H9 (cell line): Measurements from ENCODE around the gene KLLN. TPM values are rescaled to one million over a fixed set of nuclear protein-coding genes. Genes with fewer than 3 reads are reported as not detected.
"Not testable (repeated sequence)": the region's sequence is repeated elsewhere in the genome, so short reads cannot be mapped to it uniquely, and the experiment has no call there.

Source experiments
- DNase-seq: peaks from one replicate; pipeline ENCODE4 v3.0.0-alpha.2; 2017
- H2AFZ ChIP-seq: one replicate; pipeline ENCODE4 v1.6.1; 2013; ENCODE audit warnings: mild to moderate bottlenecking, low read length, control low read depth, moderate library complexity
- H2AK5ac ChIP-seq: 2 replicates; pipeline ENCODE4 v1.6.1; 2013; ENCODE audit warnings: low read length, control low read depth, mixed read lengths; ENCODE audit not compliant: insufficient read length
- H2BK120ac ChIP-seq: one replicate; pipeline ENCODE4 v1.6.1; 2013; ENCODE audit warnings: low read depth, mild to moderate bottlenecking, low read length, control low read depth, inconsistent platforms; ENCODE audit not compliant: poor library complexity, severe bottlenecking
- H2BK12ac ChIP-seq: 2 replicates; pipeline ENCODE4 v1.6.1; 2013; ENCODE audit warnings: low read length, control low read depth, mixed read lengths, low read depth; ENCODE audit not compliant: insufficient read length
- H2BK15ac ChIP-seq: 2 replicates; pipeline ENCODE4 v1.6.1; 2013; ENCODE audit warnings: low read depth, low read length, control low read depth
- H2BK20ac ChIP-seq: one replicate; pipeline ENCODE4 v1.6.1; 2013; ENCODE audit warnings: low read depth, mild to moderate bottlenecking, low read length, control low read depth, inconsistent platforms; ENCODE audit not compliant: poor library complexity, severe bottlenecking
- H2BK5ac ChIP-seq: 2 replicates; pipeline ENCODE4 v1.6.1; 2013; ENCODE audit warnings: low read length, control low read depth, mixed read lengths; ENCODE audit not compliant: insufficient read length
- H3K14ac ChIP-seq: 2 replicates; pipeline ENCODE4 v1.6.1; 2013; ENCODE audit warnings: low read length, control low read depth; ENCODE audit not compliant: insufficient read depth
- H3K18ac ChIP-seq: 2 replicates; pipeline ENCODE4 v1.6.1; 2013; ENCODE audit warnings: low read depth, mild to moderate bottlenecking, mixed read lengths, low read length, control low read depth; ENCODE audit not compliant: insufficient read length
- H3K23ac ChIP-seq: 2 replicates; pipeline ENCODE4 v1.6.1; 2013; ENCODE audit warnings: low read length, control low read depth, mixed read lengths, low read depth; ENCODE audit not compliant: insufficient read length
- H3K23me2 ChIP-seq: 2 replicates; pipeline ENCODE4 v1.6.1; 2013; ENCODE audit warnings: low read depth, mild to moderate bottlenecking, mixed read lengths, low read length, control low read depth; ENCODE audit not compliant: insufficient read length, poor library complexity, severe bottlenecking
- H3K27ac ChIP-seq: 2 replicates; pipeline ENCODE4 v1.5.1; 2013; ENCODE audit warnings: low read length, control low read depth, mixed read lengths, low read depth; ENCODE audit not compliant: insufficient read length
- H3K27me3 ChIP-seq: 2 replicates; pipeline ENCODE4 v1.6.1; 2013; ENCODE audit warnings: low read length, control low read depth, inconsistent platforms; ENCODE audit not compliant: insufficient read depth
- H3K4ac ChIP-seq: 2 replicates; pipeline ENCODE4 v1.6.1; 2013; ENCODE audit warnings: low read depth, mild to moderate bottlenecking, control low read depth, inconsistent platforms, low read length, moderate library complexity
- H3K4me1 ChIP-seq: 2 replicates; pipeline ENCODE4 v1.6.1; 2013; ENCODE audit warnings: low read length, control low read depth, inconsistent platforms; ENCODE audit not compliant: insufficient read depth
- H3K4me2 ChIP-seq: 2 replicates; pipeline ENCODE4 v1.6.1; 2013; ENCODE audit warnings: low read length, control low read depth, mixed read lengths; ENCODE audit not compliant: insufficient read length, insufficient read depth
- H3K56ac ChIP-seq: 2 replicates; pipeline ENCODE4 v1.6.1; 2013; ENCODE audit warnings: low read depth, mild to moderate bottlenecking, mixed read lengths, low read length, control low read depth; ENCODE audit not compliant: insufficient read length
- H3K79me1 ChIP-seq: 2 replicates; pipeline ENCODE4 v1.6.1; 2013; ENCODE audit warnings: low read depth, mild to moderate bottlenecking, moderate library complexity, low read length, control low read depth, inconsistent platforms; ENCODE audit not compliant: insufficient read depth, poor library complexity, severe bottlenecking
- H3K79me2 ChIP-seq: 2 replicates; pipeline ENCODE4 v1.6.1; 2013; ENCODE audit warnings: low read length, control low read depth, inconsistent platforms; ENCODE audit not compliant: insufficient read depth
- H3K9ac ChIP-seq: 2 replicates; pipeline ENCODE4 v1.6.1; 2013; ENCODE audit warnings: low read length, control low read depth, mixed read lengths; ENCODE audit not compliant: insufficient read length; ENCODE audit errors: extremely low read depth
- H3K9me3 ChIP-seq: one replicate; pipeline ENCODE4 v1.6.1; 2013; ENCODE audit warnings: low read depth, low read length, inconsistent platforms; ENCODE audit not compliant: control insufficient read depth
- H3T11ph ChIP-seq: one replicate; pipeline ENCODE4 v1.6.1; 2013; ENCODE audit warnings: mild to moderate bottlenecking, low read length, control low read depth, inconsistent platforms
- H4K20me1 ChIP-seq: one replicate; pipeline ENCODE4 v1.6.1; 2013; ENCODE audit not compliant: control insufficient read depth, insufficient read length, insufficient read depth
- H4K5ac ChIP-seq: 2 replicates; pipeline ENCODE4 v1.6.1; 2013; ENCODE audit warnings: low read depth, mild to moderate bottlenecking, mixed read lengths, low read length, control low read depth; ENCODE audit not compliant: insufficient read length
- H4K8ac ChIP-seq: replicated peaks from 2 replicates; pipeline ENCODE4 v1.6.1; 2013; ENCODE audit warnings: low read length, control low read depth, mixed read lengths, low read depth; ENCODE audit not compliant: insufficient read length
- H4K91ac ChIP-seq: 2 replicates; pipeline ENCODE4 v1.6.1; 2013; ENCODE audit warnings: low read depth, mild to moderate bottlenecking, moderate library complexity, mixed read lengths, low read length, control low read depth; ENCODE audit not compliant: insufficient read length
- H3K27ac Mint-ChIP-seq, 3 experiments: 2 replicates in 2 of 3; 3 replicates in 1 of 3; pipeline ENCODE4 v1.8.0; 2020 to 2021; ENCODE audit warnings: mixed read lengths in 3 of 3, mild to moderate bottlenecking in 1 of 3, moderate library complexity in 1 of 3
- H3K27me3 Mint-ChIP-seq: 2 replicates; pipeline ENCODE4 v1.8.0; 2021; ENCODE audit warnings: low read depth, mild to moderate bottlenecking, moderate library complexity, mixed read lengths
- H3K36me3 Mint-ChIP-seq, 3 experiments: 2 replicates in 2 of 3; 3 replicates in 1 of 3; pipeline ENCODE4 v1.8.0; 2020 to 2021; ENCODE audit warnings: low read depth in 3 of 3, mixed read lengths in 3 of 3; ENCODE audit not compliant: insufficient read depth in 1 of 3
- H3K4me1 Mint-ChIP-seq, 2 experiments: 2 replicates each; pipeline ENCODE4 v1.8.0; 2020; ENCODE audit warnings: mixed read lengths in 2 of 2
- H3K4me3 Mint-ChIP-seq, 2 experiments: 2 replicates in 1 of 2; 3 replicates in 1 of 2; pipeline ENCODE4 v1.8.0; 2020 to 2021; ENCODE audit warnings: mild to moderate bottlenecking in 2 of 2, mixed read lengths in 2 of 2, moderate library complexity in 1 of 2
- H3K9me3 Mint-ChIP-seq, 2 experiments: 2 replicates in 1 of 2; 3 replicates in 1 of 2; pipeline ENCODE4 v1.8.0; 2020; ENCODE audit warnings: mild to moderate bottlenecking in 2 of 2, mixed read lengths in 2 of 2, moderate library complexity in 1 of 2
- CTCF ChIP-seq: fragments of 200-600 bp; sonication (generic); conservative IDR thresholded peaks from 3 replicates; pipeline ENCODE4 v1.8.0; 2021; ENCODE audit warnings: antibody characterized with exemption, mild to moderate bottlenecking
- WGBS: extraction: QIAGEN DNeasy Blood & Tissue Kit; methylation state at CpG from one replicate; pipeline ENCODE4 v1.1.7; 2013; ENCODE audit warnings: missing lambda C conversion rate, low lambda C conversion rate, mixed read lengths; ENCODE audit not compliant: insufficient read length; ENCODE audit errors: extremely low coverage; 5-methylcytosine and 5-hydroxymethylcytosine counted together
- total RNA-seq: library from RNA; stranded (reverse); gene quantifications from 2 replicates; pipeline ENCODE4 v1.2.1, GENCODE V29; 2021

The KLLN gene
- total RNA-seq, 1 experiment from 2014 or later: 0.79 TPM

- TF ChIP-seq CTCF: no peak
- no peaks in the 10 kb centered on the region for H3K9me3 Mint-ChIP-seq
- Histone ChIP-seq H3K9ac (no peak overlapping the region), H3K27ac (no peak overlapping the region), H3K23me2 (no peaks in the 10 kb centered on the region), H3K23ac (no peak overlapping the region), H2BK15ac (no peak overlapping the region), H3K56ac (no peak overlapping the region), H3K79me1 (no peaks in the 10 kb centered on the region), H2AK5ac (no peak overlapping the region), H2AFZ (no peak overlapping the region), H3K18ac (no peak overlapping the region), H3K14ac (no peak overlapping the region), H2BK12ac (no peak overlapping the region), H3K4ac (no peak overlapping the region), H3K4me2 (no peak overlapping the region), H4K5ac (no peak overlapping the region), H4K8ac (no peak overlapping the region), H3K27me3 (no peaks in the 10 kb centered on the region), H2BK20ac (no peak overlapping the region), H3K79me2 (no peaks in the 10 kb centered on the region), H4K91ac (no peak overlapping the region), H3T11ph (no peak overlapping the region), H3K4me1 (no peaks in the 10 kb centered on the region), H2BK120ac (no peak overlapping the region), H4K20me1 (no peaks in the 10 kb centered on the region), H2BK5ac (no peak overlapping the region), H3K9me3 (no peaks in the 10 kb centered on the region)
- no peaks in the 10 kb centered on the region for H3K36me3 Mint-ChIP-seq
- DNase-seq: no peak
- no peak overlapping the region for H3K27ac Mint-ChIP-seq
- H3K4me1 Mint-ChIP-seq: peaks cover 8 to 13% of the 10 kb centered on the region in 2 experiments
- no peak overlapping the region for H3K4me3 Mint-ChIP-seq
- no peaks in the 10 kb centered on the region for H3K27me3 Mint-ChIP-seq
Measured at GRCh38 chr10:87847550-87847949, 15.8 kb downstream of the KLLN start.

GRCh38 chr10:87846711-87847110 is 16.6 kb downstream of the KLLN start:
- not testable (repeated sequence) for H3K4ac ChIP-seq, H3K9me3 ChIP-seq, H2BK20ac ChIP-seq, H3K27me3 ChIP-seq, DNase-seq, H4K5ac ChIP-seq, H3K56ac ChIP-seq, H4K91ac ChIP-seq, H2BK5ac ChIP-seq, H3K79me2 ChIP-seq, H3K23me2 ChIP-seq, H2AK5ac ChIP-seq, H3K14ac ChIP-seq, H3T11ph ChIP-seq, H3K4me3 Mint-ChIP-seq, H2BK15ac ChIP-seq, H4K8ac ChIP-seq, H3K4me2 ChIP-seq, H3K27me3 Mint-ChIP-seq, H2BK12ac ChIP-seq, H3K27ac Mint-ChIP-seq, H3K9me3 Mint-ChIP-seq, H3K4me1 ChIP-seq, H3K27ac ChIP-seq, H3K18ac ChIP-seq, H4K20me1 ChIP-seq, H3K9ac ChIP-seq, H3K23ac ChIP-seq, H2BK120ac ChIP-seq, H3K36me3 Mint-ChIP-seq, H2AFZ ChIP-seq, H3K79me1 ChIP-seq
- peaks cover 8 to 13% of the 10 kb centered on the region in 2 experiments for H3K4me1 Mint-ChIP-seq
- WGBS: no CpG with 5 or more reads among the region's 8 CpGs
